A549 (cell line): ENCODE results near the gene RNF41. TPM values are rescaled to one million over a fixed set of nuclear protein-coding genes. Genes with fewer than 3 reads are reported as not detected.

Experiments
- ATAC-seq, 2 experiments: fragments of 200-7000 bp in 1 of 2; fragments of >200 bp in 1 of 2; cut with Nextera tagmentation in 1 of 2; cut with Tn5 transposase in 1 of 2; 3 replicates each; pipeline versions ENCODE4 v1.8.0 to v1.9.1; 2018 to 2020; ENCODE audit warnings: mild to moderate bottlenecking in 1 of 2, moderate library complexity in 1 of 2
- CTCF ChIA-PET: fragments of 300-600 bp; sonication (Branson Sonifier 250); formaldehyde crosslinking; extraction: SDS; loops from one replicate; lab custom pipeline; 2021; ENCODE audit warnings: antibody characterized with exemption, inconsistent platforms; lab: Yijun Ruan, JAX
- POLR2A ChIA-PET: fragments of 350-600 bp; formaldehyde crosslinking; extraction: SDS; loops from one replicate; lab custom pipeline; 2021; ENCODE audit warnings: antibody characterized with exemption, inconsistent platforms; lab: Yijun Ruan, JAX
- DNase-seq, 2 experiments: peaks; one replicate each; pipeline versions ENCODE4 v3.0.0 to v3.0.0-alpha.2; 2011 to 2016; ENCODE audit warnings: low read depth in 1 of 2, low spot score in 1 of 2
- FAIRE-seq: peaks from 2 replicates; lab custom pipeline; 2011; peaks lifted over from hg19 to GRCh38; lab: Jason Lieb, UNC
- H3K27ac ChIP-seq, 2 experiments: fragments of >200 bp; sonication (Bioruptor Twin); formaldehyde crosslinking; 3 replicates each; pipeline ENCODE4 v1.5.1; 2016 to 2017
- H3K4me1 ChIP-seq: fragments of >200 bp; sonication (Bioruptor Twin); formaldehyde crosslinking; 3 replicates; pipeline ENCODE4 v1.6.1; 2016
- H3K4me2 ChIP-seq: fragments of >200 bp; sonication (Bioruptor Twin); formaldehyde crosslinking; 3 replicates; pipeline ENCODE4 v1.6.1; 2016
- H3K4me3 ChIP-seq: fragments of >200 bp; sonication (Bioruptor Twin); formaldehyde crosslinking; 3 replicates; pipeline ENCODE4 v1.5.1; 2016
- H3K9me3 ChIP-seq: fragments of >200 bp; sonication (Bioruptor Twin); formaldehyde crosslinking; 3 replicates; pipeline ENCODE4 v1.6.1; 2016
- CBX8 ChIP-seq: fragments of 200-600 bp; sonication (generic); IDR thresholded peaks from 2 replicates; pipeline ENCODE4 v1.6.1; 2016
- EHMT2 ChIP-seq: fragments of 200-600 bp; sonication (generic); IDR thresholded peaks from 2 replicates; pipeline ENCODE4 v1.6.1; 2016; ENCODE audit warnings: antibody characterized with exemption, low read depth, mild to moderate bottlenecking, moderate library complexity
- ESRRA ChIP-seq: fragments of 150-350 bp; IDR thresholded peaks from 2 replicates; pipeline ENCODE4 v1.6.1; 2014; ENCODE audit warnings: mild to moderate bottlenecking, low read length, borderline replicate concordance
- FOXS1 ChIP-seq: fragments of 250-450 bp; sonication (Bioruptor Pico); IDR thresholded peaks from 2 replicates; pipeline ENCODE4 v1.5.0; 2020; ENCODE audit warnings: mild to moderate bottlenecking, moderate library complexity
- HEYL ChIP-seq: fragments of 250-450 bp; sonication (Bioruptor Pico); IDR thresholded peaks from 2 replicates; pipeline ENCODE4 v1.8.0; 2021; ENCODE audit warnings: mild to moderate bottlenecking, moderate library complexity
- HOXA7 ChIP-seq: fragments of 250-450 bp; sonication (Bioruptor Pico); IDR thresholded peaks from 2 replicates; pipeline ENCODE4 v1.5.0; 2020; ENCODE audit warnings: mild to moderate bottlenecking, moderate library complexity
- JUN ChIP-seq, 2 experiments: fragments of >200 bp; sonication (Bioruptor Twin); formaldehyde crosslinking; IDR thresholded peaks; 2 replicates in 1 of 2; 3 replicates in 1 of 2; pipeline ENCODE4 v1.6.1; 2016 to 2017
- MAFK ChIP-seq: fragments of 450-650 bp; IDR thresholded peaks from 2 replicates; pipeline ENCODE4 v1.6.1; 2014; ENCODE audit not compliant: partially characterized antibody
- MAZ ChIP-seq: fragments of 150-350 bp; IDR thresholded peaks from 2 replicates; pipeline ENCODE4 v1.6.1; 2014; ENCODE audit warnings: antibody characterized with exemption, low read depth, low read length, borderline replicate concordance
- MYC ChIP-seq: IDR thresholded peaks from 2 replicates; pipeline ENCODE4 v1.6.1; 2012; ENCODE audit warnings: mild to moderate bottlenecking, inconsistent platforms, low read length, improper control_type of control experiment, borderline replicate concordance
- NFE2L2 ChIP-seq: fragments of 150-350 bp; conservative IDR thresholded peaks from 2 replicates; pipeline ENCODE4 v1.6.1; 2014; ENCODE audit warnings: low read length
- POLR2A ChIP-seq: IDR thresholded peaks from 2 replicates; pipeline ENCODE4 v1.6.1; 2012; ENCODE audit warnings: mild to moderate bottlenecking, low read length
- RAD21 ChIP-seq, 2 experiments: fragments of >200 bp in 1 of 2; sonication (Bioruptor Twin) in 1 of 2; formaldehyde crosslinking in 1 of 2; IDR thresholded peaks in 1 of 2; conservative IDR thresholded peaks in 1 of 2; 2 replicates in 1 of 2; 3 replicates in 1 of 2; pipeline ENCODE4 v1.6.1; 2012 to 2018; ENCODE audit warnings: inconsistent platforms in 1 of 2
- RNF2 ChIP-seq: fragments of 200-600 bp; sonication (generic); IDR thresholded peaks from 2 replicates; pipeline ENCODE4 v1.6.1; 2016; ENCODE audit warnings: low read depth, mild to moderate bottlenecking, antibody characterized with exemption, moderate library complexity, borderline replicate concordance
- SMC3 ChIP-seq: fragments of >200 bp; sonication (Bioruptor Twin); formaldehyde crosslinking; IDR thresholded peaks from 3 replicates; pipeline ENCODE4 v1.6.1; 2018; ENCODE audit warnings: inconsistent platforms
- ZFP36 ChIP-seq: fragments of 450-650 bp; IDR thresholded peaks from 2 replicates; pipeline ENCODE4 v1.6.1; 2014; ENCODE audit warnings: borderline replicate concordance; ENCODE audit not compliant: partially characterized antibody
- WGBS: methylation state at CpG from one replicate; pipeline ENCODE4 v1.1.6; 2017; ENCODE audit errors: missing lambda C conversion rate; 5-methylcytosine and 5-hydroxymethylcytosine counted together
- polyA plus RNA-seq, 4 experiments: library from polyadenylated mRNA; depleted of rRNA in 3 of 4; stranded (reverse); fragments of >200 nt; fragmentation: RNase III in 1 of 4; extraction: RNeasy Plus Mini Kit Qiagen cat#74134 plus additional on column Dnase treatment in 1 of 4; gene quantifications; 2 replicates in 3 of 4; 3 replicates in 1 of 4; pipeline ENCODE4 v1.2.3, GENCODE V29; 2011 to 2017
- TF ChIP-seq, protein P1 (sequence below): IDR thresholded peaks from 2 replicates; pipeline ENCODE4 v1.6.1; 2012
- TF ChIP-seq, protein P2 (sequence below): fragments of 150-350 bp; IDR thresholded peaks from 2 replicates; pipeline ENCODE4 v1.6.1; 2014; ENCODE audit warnings: low read depth, mild to moderate bottlenecking, low read length
- TF ChIP-seq, protein P3 (sequence below): fragments of >200 bp; sonication (Bioruptor Twin); formaldehyde crosslinking; IDR thresholded peaks from 3 replicates; pipeline ENCODE4 v1.6.1; 2016
- TF ChIP-seq, protein P4 (sequence below): fragments of 250-450 bp; sonication (Bioruptor Pico); IDR thresholded peaks from 2 replicates; pipeline ENCODE4 v1.5.0; 2021; ENCODE audit warnings: mild to moderate bottlenecking, moderate library complexity, borderline replicate concordance
- TF ChIP-seq, protein P5 (sequence below): IDR thresholded peaks from 2 replicates; pipeline ENCODE4 v1.6.1; 2012; ENCODE audit warnings: low read depth, borderline replicate concordance
- TF ChIP-seq, protein P6 (sequence below): fragments of >200 bp; sonication (Bioruptor Twin); formaldehyde crosslinking; IDR thresholded peaks from 3 replicates; pipeline ENCODE4 v1.5.1; 2016
- TF ChIP-seq, protein P7 (sequence below): IDR thresholded peaks from 2 replicates; pipeline ENCODE4 v1.6.1; 2012

The RNF41 gene
- polyA plus RNA-seq, 2 of the 4 experiments (the other 2 are of a cell fraction) = 21.7 to 47.8 TPM

DNA sequence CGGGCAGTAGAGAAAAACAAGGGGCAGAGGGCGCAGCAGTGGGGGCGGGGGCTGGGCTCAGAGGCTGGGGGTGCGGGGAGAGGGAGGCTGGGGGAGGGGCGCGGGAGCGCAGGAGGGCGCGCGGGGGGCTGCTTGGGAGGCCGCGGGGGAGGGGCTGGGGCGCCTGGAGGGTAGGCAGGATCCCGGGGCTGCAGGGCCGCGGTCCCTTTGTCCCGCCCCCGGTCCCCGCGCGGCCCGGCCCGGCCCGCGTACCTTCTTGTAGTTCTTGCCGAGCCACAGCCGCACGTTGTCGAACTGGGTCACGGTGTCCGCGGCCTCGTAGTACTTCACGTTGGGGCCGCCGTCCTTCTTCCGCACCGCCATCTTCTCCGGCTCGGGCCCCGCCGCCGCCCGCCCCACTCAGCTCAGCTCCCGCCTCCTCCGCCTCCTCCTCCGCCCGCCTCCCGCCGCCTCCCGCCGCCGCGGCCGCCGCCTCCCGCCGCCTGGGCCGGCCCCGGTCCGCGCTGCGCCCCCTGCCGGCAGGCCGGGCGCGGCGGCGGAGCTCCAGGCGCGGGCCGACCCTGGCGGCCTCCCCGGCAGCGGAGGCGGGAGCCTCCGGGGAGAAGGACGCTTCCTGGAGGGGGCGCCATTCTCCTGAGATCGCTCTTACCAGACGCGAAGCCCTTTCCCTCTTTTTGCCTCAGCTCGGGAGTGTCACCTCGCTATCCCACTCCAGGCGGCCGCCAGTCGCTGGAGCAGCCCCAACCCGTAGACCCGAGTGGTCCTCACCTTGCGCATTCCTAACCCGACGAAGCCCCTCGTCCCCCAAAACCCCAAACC, 32.4 kb downstream of the RNF41 start, which contains the start of gene SMARCC2:
Gene SMARCC2, minus strand, starts transcription at position 385 of the 819 bp plus-strand sequence. Its CDS starts 22 bp downstream, at position 363.
- FAIRE-seq (no peak), ATAC-seq (peak; percentile 83 to 91), DNase-seq (peak; percentile 91 to 92)
- TF ChIP-seq, protein P1, sequence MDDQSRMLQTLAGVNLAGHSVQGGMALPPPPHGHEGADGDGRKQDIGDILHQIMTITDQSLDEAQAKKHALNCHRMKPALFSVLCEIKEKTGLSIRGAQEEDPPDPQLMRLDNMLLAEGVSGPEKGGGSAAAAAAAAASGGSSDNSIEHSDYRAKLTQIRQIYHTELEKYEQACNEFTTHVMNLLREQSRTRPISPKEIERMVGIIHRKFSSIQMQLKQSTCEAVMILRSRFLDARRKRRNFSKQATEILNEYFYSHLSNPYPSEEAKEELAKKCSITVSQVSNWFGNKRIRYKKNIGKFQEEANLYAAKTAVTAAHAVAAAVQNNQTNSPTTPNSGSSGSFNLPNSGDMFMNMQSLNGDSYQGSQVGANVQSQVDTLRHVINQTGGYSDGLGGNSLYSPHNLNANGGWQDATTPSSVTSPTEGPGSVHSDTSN = peak; percentile 29; the same call in 1 of the 2 replicates
- TF ChIP-seq MAZ = no peak
- TF ChIP-seq, protein P2, sequence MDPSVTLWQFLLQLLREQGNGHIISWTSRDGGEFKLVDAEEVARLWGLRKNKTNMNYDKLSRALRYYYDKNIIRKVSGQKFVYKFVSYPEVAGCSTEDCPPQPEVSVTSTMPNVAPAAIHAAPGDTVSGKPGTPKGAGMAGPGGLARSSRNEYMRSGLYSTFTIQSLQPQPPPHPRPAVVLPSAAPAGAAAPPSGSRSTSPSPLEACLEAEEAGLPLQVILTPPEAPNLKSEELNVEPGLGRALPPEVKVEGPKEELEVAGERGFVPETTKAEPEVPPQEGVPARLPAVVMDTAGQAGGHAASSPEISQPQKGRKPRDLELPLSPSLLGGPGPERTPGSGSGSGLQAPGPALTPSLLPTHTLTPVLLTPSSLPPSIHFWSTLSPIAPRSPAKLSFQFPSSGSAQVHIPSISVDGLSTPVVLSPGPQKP = no peak
- TF ChIP-seq CBX8 = no peak
- TF ChIP-seq, protein P3, sequence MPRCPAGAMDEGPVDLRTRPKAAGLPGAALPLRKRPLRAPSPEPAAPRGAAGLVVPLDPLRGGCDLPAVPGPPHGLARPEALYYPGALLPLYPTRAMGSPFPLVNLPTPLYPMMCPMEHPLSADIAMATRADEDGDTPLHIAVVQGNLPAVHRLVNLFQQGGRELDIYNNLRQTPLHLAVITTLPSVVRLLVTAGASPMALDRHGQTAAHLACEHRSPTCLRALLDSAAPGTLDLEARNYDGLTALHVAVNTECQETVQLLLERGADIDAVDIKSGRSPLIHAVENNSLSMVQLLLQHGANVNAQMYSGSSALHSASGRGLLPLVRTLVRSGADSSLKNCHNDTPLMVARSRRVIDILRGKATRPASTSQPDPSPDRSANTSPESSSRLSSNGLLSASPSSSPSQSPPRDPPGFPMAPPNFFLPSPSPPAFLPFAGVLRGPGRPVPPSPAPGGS = no peak
- peak; percentile 39 to 41; a peak in 3 of 5 replicates for TF ChIP-seq RAD21 (conservative IDR thresholded peaks at IDR 0.05 in 1 of 2, IDR thresholded peaks at IDR 0.05 in 1 of 2)
- no peak for TF ChIP-seq HEYL (CRISPR knock-in tag)
- no peak for TF ChIP-seq HOXA7 (CRISPR knock-in tag)
- TF ChIP-seq, protein P4, sequence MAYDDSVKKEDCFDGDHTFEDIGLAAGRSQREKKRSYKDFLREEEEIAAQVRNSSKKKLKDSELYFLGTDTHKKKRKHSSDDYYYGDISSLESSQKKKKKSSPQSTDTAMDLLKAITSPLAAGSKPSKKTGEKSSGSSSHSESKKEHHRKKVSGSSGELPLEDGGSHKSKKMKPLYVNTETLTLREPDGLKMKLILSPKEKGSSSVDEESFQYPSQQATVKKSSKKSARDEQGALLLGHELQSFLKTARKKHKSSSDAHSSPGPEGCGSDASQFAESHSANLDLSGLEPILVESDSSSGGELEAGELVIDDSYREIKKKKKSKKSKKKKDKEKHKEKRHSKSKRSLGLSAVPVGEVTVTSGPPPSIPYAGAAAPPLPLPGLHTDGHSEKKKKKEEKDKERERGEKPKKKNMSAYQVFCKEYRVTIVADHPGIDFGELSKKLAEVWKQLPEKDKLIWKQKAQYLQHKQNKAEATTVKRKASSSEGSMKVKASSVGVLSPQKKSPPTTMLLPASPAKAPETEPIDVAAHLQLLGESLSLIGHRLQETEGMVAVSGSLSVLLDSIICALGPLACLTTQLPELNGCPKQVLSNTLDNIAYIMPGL (CRISPR knock-in tag) = no peak
- peak; percentile 63 for TF ChIP-seq POLR2A
- TF ChIP-seq, protein P5, sequence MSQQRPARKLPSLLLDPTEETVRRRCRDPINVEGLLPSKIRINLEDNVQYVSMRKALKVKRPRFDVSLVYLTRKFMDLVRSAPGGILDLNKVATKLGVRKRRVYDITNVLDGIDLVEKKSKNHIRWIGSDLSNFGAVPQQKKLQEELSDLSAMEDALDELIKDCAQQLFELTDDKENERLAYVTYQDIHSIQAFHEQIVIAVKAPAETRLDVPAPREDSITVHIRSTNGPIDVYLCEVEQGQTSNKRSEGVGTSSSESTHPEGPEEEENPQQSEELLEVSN = 0 out of 2 replicates have a peak, but pooled peaks have one; percentile 50
- TF ChIP-seq MYC = peak; percentile 64; the same call in 1 of the 2 replicates
- TF ChIP-seq, protein P6, sequence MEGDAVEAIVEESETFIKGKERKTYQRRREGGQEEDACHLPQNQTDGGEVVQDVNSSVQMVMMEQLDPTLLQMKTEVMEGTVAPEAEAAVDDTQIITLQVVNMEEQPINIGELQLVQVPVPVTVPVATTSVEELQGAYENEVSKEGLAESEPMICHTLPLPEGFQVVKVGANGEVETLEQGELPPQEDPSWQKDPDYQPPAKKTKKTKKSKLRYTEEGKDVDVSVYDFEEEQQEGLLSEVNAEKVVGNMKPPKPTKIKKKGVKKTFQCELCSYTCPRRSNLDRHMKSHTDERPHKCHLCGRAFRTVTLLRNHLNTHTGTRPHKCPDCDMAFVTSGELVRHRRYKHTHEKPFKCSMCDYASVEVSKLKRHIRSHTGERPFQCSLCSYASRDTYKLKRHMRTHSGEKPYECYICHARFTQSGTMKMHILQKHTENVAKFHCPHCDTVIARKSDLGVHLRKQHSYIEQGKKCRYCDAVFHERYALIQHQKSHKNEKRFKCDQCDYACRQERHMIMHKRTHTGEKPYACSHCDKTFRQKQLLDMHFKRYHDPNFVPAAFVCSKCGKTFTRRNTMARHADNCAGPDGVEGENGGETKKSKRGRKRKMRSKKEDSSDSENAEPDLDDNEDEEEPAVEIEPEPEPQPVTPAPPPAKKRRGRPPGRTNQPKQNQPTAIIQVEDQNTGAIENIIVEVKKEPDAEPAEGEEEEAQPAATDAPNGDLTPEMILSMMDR = peak; percentile 99
- TF ChIP-seq ESRRA = no peak
- TF ChIP-seq ZFP36 = peak; percentile 98
- no peak for TF ChIP-seq NFE2L2
- TF ChIP-seq SMC3 = peak; percentile 73
- no peak for TF ChIP-seq FOXS1 (CRISPR knock-in tag)
- no peak for TF ChIP-seq EHMT2
- no peak for TF ChIP-seq RNF2
- TF ChIP-seq, protein P7, sequence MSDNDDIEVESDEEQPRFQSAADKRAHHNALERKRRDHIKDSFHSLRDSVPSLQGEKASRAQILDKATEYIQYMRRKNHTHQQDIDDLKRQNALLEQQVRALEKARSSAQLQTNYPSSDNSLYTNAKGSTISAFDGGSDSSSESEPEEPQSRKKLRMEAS = peak; percentile 49; the same call in 1 of the 2 replicates
- peak; percentile 35 to 72; a peak in 4 of 5 replicates for TF ChIP-seq JUN (IDR thresholded peaks at IDR 0.05)
- no peak for TF ChIP-seq MAFK
- CTCF ChIA-PET = interaction anchor here (0.6 to 6.8 kb wide), 68 partner anchors 9 to 1327 kb away, joined by 3 to 204 read pairs (median 6); partner anchors contain the start of genes ANKRD52, CNPY2, COQ10A and CS
- H3K4me1 ChIP-seq = peaks cover 13% of the 10 kb centered on the region
- H3K27ac ChIP-seq = peak within 1 kb of the TSS; percentile 93 to 99
- peak within 1 kb of the TSS; percentile 99 for H3K4me2 ChIP-seq
- peak within 1 kb of the TSS; percentile 81 for H3K4me3 ChIP-seq
- 2% methylated on average over 44 of the region's 93 CpGs for WGBS
- no peaks in the 10 kb centered on the region for H3K9me3 ChIP-seq
- POLR2A ChIA-PET = interaction anchor here (0.6 to 1.7 kb wide), 13 partner anchors 14 to 275 kb away, joined by 3 to 36 read pairs (median 5); partner anchors contain the start of genes ANKRD52, CNPY2, ESYT1 and MYL6
